ENCODE data around the gene THY1. TPM values are rescaled to one million over a fixed set of nuclear protein-coding genes. Genes with fewer than 3 reads are reported as not detected.

The THY1 gene
- total and polyA plus RNA-seq, 4 donors: 10.2 to 80.9 (median 15.9) TPM

DNA sequence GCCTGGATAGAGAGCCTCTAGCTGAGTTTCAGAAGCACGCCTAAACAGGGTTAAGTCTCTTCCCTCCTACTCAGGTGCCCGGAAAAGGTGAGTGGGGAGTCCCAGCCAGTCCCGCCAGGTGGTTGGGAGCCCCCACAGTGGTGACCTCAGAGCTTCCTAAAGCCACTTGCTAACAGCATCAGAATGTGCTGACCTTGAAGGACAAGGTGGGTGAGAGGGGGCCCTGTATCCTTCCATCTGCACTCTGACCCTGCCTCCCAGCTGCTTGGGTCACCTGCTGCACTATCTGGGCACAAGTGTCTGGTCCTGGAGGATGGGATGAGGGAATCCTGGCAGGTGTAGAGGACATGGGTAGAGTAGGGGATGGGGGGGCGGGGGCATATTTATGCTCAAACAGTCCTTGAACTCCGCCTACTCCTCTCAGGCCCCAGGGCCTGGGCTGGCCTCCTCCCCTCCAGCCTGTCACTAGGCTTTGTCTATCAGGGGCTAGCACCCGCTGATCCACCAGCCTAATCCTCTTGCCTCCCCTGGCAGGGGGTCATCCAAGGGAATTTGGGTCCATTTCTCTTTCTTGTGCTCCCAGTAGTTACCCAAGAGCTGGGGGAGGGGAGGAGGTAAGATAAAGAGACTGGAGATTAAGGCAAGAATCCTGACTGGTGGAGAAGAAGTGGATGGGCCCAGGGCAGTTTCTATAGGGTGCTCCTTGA is 44.9 kb downstream of the THY1 start:
- no peaks in the 10 kb centered on the region for H3K27me3 ChIP-seq (ENCODE audit: control insufficient read depth in 1 of 2, insufficient read depth in 2 of 2, low read length in 1 of 2)
- H3K27ac ChIP-seq (ENCODE audit: low read depth in 1 of 2, low read length in 2 of 2): no peak overlapping the region
- no peaks in the 10 kb centered on the region for H3K4me1 ChIP-seq (ENCODE audit: control insufficient read depth in 1 of 2, insufficient read depth in 2 of 2, low read length in 2 of 2)
- DNase-seq (no peak), ATAC-seq (ENCODE audit: low FRiP score) (no peak)
- H3K9me3 ChIP-seq (ENCODE audit: control insufficient read depth, low read length): no peaks in the 10 kb centered on the region
- H3K4me3 ChIP-seq (ENCODE audit: low read length in 2 of 2): no peak overlapping the region
- no peaks in the 10 kb centered on the region for H3K36me3 ChIP-seq (ENCODE audit: control insufficient read depth in 1 of 2, insufficient read depth in 2 of 2, low read length in 1 of 2)
- WGBS, 2 donors: 75 to 87% methylated on average over 6 of the region's 6 CpGs
- intact Hi-C loops (cut with DNase I): no loop called here

DNA sequence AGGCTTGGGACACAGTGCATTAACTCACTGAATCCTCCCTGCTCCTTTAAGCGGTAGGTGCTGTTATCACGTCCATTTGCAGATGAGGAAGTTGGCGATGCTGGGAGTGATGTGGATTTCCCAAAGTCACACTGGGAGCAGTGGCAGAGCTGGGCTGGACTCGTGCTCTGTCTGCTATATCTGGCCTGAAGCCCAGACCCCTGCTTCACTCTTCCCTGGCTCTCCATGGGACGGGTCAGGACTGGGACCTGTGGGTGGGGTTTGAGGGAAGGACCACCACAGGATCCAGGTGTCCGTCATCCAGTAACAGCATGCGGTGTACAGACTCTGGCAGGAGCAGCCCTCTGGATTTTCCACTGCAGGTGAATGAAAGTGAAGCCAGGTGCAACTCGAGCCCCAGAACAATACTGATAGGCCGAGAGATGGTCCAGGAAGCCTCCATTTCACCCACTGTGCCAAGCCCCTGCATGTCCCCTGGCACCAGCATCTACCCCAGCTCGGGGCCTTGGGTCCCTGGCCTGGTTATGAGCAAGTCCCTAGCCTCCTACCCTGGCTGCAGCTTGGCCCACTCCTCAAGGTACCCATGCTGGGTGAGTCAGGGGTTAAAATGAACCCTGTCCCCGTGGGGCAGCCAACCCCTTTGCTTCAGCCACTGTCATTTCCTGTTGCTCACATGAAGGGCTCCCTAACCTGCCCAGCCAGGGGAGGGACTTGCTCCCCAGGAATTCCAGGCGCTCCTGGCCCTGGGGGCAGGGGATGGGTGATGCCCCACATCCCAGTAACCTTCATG is 45.7 kb downstream of the THY1 start:
- H3K27me3 ChIP-seq (ENCODE audit: control insufficient read depth in 1 of 2, insufficient read depth in 2 of 2, low read length in 1 of 2): no peaks in the 10 kb centered on the region
- no peaks in the 10 kb centered on the region for H3K4me1 ChIP-seq (ENCODE audit: control insufficient read depth in 1 of 2, insufficient read depth in 2 of 2, low read length in 2 of 2)
- ATAC-seq (ENCODE audit: low FRiP score) (no peak), DNase-seq (no peak)
- H3K36me3 ChIP-seq (ENCODE audit: control insufficient read depth in 1 of 2, insufficient read depth in 2 of 2, low read length in 1 of 2): no peaks in the 10 kb centered on the region
- no peak overlapping the region for H3K27ac ChIP-seq (ENCODE audit: low read depth in 1 of 2, low read length in 2 of 2)
- intact Hi-C loops (cut with DNase I): no loop called here
- no peak overlapping the region for H3K4me3 ChIP-seq (ENCODE audit: low read length in 2 of 2)
- H3K9me3 ChIP-seq (ENCODE audit: control insufficient read depth, low read length): no peaks in the 10 kb centered on the region
- 67 to 70% methylated on average over 12 of the region's 12 CpGs for WGBS, 2 donors

DNA sequence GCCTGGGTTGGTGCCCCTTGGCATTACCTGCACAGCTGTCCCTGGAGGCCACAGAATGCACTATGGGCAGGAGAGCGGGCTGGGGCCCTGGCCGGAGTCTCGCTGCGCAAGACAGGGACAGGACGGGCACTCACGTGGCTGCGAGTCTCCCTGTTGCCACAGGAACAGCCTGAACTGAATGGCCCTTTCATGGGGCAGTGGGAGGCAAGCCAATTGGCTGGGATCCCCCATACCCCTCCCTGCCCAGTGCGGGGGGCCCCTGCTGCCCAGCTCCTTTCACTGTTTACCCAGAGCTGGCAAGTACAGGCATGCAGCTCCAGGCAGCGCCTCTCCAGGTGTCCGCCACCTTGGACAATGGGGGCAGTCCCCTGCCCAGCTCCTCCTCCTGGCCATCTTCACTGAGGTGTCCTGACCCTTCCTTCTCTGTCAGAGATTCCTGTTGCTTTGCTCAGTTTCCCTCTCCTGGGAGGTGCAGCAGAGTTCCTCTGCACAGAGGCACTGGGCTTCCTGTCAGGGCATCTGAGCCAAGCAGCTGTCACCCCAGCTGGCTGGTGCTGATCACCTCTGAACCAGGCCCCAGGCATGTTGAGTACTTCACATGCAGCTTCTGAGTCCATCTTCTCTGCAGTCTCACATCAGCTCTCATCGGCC is 46.6 kb downstream of the THY1 start:
- ATAC-seq (ENCODE audit: low FRiP score): peak; percentile 3
- intact Hi-C loops (cut with DNase I): no loop called here

DNA sequence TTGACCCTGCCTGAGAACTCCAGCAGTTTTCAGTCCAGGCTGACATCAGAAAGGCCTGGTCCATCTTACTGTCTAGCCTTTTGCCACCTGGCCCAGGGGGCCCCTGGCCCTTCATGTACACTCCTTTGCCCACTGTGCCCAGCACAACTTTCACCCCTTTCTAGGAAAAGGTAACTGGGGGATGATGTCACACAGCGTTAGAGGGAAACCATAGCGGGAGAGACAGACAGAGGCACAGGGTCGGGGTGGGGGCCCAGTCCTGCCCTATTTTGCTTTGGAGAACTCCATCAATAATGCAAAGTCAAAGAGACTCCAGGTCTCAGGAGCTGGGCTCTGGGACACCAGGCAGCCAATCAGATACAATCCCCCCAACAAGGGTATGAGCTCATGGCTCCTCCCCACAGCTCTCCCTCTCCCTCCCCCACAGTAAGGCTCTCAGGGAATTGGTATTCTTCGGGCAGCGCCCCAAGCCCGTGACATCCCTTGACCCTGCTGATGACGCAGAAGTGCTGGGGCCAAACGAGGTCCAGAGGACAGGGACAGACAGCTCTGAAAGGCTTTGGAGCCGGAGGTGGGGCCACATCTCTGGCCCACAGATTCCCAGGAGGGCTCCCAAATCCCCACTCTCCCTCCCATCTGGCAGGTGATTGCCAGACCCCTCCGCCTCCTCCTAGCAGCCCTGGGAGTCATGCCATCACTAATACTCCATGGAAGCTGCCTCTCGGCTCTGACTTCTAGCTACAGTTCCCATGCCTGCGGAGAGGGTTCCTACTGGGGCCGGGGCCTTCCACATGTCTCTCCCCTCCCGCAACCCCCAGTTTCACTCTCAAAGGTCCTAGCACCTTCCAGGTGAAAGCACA is 47.4 kb downstream of the THY1 start:
- H3K4me1 ChIP-seq (ENCODE audit: control insufficient read depth in 1 of 2, insufficient read depth in 2 of 2, low read length in 2 of 2): peaks cover 0 to under 1% of the 10 kb centered on the region in 2 donors
- no peaks in the 10 kb centered on the region for H3K9me3 ChIP-seq (ENCODE audit: control insufficient read depth, low read length)
- no peak overlapping the region for H3K4me3 ChIP-seq (ENCODE audit: low read length in 2 of 2)
- H3K36me3 ChIP-seq (ENCODE audit: control insufficient read depth in 1 of 2, insufficient read depth in 2 of 2, low read length in 1 of 2): no peaks in the 10 kb centered on the region
- intact Hi-C loops (cut with DNase I): no loop called here
- no peaks in the 10 kb centered on the region for H3K27me3 ChIP-seq (ENCODE audit: control insufficient read depth in 1 of 2, insufficient read depth in 2 of 2, low read length in 1 of 2)
- 23 to 25% methylated on average over 14 of the region's 14 CpGs for WGBS, 2 donors
- ATAC-seq (ENCODE audit: low FRiP score) (peak; percentile 59), DNase-seq (peak; percentile 75 to 92)
- peak overlapping the region in 1 of 2 donors; percentile 4 for H3K27ac ChIP-seq (ENCODE audit: low read depth in 1 of 2, low read length in 2 of 2)

More for the DNA sequence above, 46.6 kb downstream of the THY1 start:
- DNase-seq: no peak
- H3K9me3 ChIP-seq (ENCODE audit: control insufficient read depth, low read length): no peaks in the 10 kb centered on the region
- H3K27ac ChIP-seq (ENCODE audit: low read depth in 1 of 2, low read length in 2 of 2): peak overlapping the region in 1 of 2 donors; percentile 4
- 38 to 45% methylated on average over 11 of the region's 11 CpGs for WGBS, 2 donors
- no peaks in the 10 kb centered on the region for H3K36me3 ChIP-seq (ENCODE audit: control insufficient read depth in 1 of 2, insufficient read depth in 2 of 2, low read length in 1 of 2)
- no peak overlapping the region for H3K4me3 ChIP-seq (ENCODE audit: low read length in 2 of 2)
- H3K27me3 ChIP-seq (ENCODE audit: control insufficient read depth in 1 of 2, insufficient read depth in 2 of 2, low read length in 1 of 2): no peaks in the 10 kb centered on the region
- no peaks in the 10 kb centered on the region for H3K4me1 ChIP-seq (ENCODE audit: control insufficient read depth in 1 of 2, insufficient read depth in 2 of 2, low read length in 2 of 2)

DNA sequence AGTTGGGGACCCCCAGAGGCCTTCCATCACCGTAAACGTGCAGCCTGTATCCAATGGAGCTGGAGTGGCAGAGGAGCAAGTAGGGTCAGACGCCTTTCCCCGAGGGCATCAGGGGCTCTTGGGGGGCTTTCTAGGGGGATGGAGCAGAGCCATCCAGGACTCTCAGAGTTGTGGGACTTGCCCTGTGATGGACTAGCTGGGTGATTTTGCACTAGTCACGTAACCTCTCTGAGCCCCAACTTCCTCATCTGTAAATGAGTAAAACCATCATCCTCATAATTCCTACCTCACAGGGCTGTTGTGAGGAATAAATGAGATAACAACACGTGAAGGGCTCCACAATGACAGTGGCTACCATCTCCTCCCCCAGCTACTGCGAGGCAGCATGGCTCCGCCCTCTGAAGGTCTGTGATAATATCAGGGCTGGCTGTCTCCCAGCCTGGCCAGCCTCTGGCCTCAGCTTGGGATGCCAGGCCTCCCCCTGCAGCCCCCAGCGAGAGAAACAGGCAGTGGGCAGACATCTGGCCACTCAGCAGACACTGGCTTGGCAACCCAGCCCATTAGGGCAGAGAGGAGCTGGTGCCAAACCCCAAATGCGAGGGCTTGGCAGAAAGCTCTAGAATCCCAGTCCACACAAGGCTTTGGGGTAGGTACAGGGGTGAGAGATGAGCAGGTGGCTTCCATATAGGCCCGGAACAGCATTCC is 48.2 kb downstream of the THY1 start:
- DNase-seq: peak in 1 of 2 donors; percentile 74
- no peaks in the 10 kb centered on the region for H3K9me3 ChIP-seq (ENCODE audit: control insufficient read depth, low read length)
- ATAC-seq (ENCODE audit: low FRiP score): peak; percentile 1
- H3K27ac ChIP-seq (ENCODE audit: low read depth in 1 of 2, low read length in 2 of 2): no peak overlapping the region
- intact Hi-C loops (cut with DNase I): loop anchor here in 1 of 2 donors (1.0 kb wide), 1 partner anchor 18 kb away; no protein-coding TSS in a partner anchor
- no peaks in the 10 kb centered on the region for H3K36me3 ChIP-seq (ENCODE audit: control insufficient read depth in 1 of 2, insufficient read depth in 2 of 2, low read length in 1 of 2)
- WGBS, 2 donors: 38 to 42% methylated on average over 11 of the region's 11 CpGs
- H3K4me3 ChIP-seq (ENCODE audit: low read length in 2 of 2): no peak overlapping the region
- peaks cover 0 to 2% of the 10 kb centered on the region in 2 donors for H3K4me1 ChIP-seq (ENCODE audit: control insufficient read depth in 1 of 2, insufficient read depth in 2 of 2, low read length in 2 of 2)
- H3K27me3 ChIP-seq (ENCODE audit: control insufficient read depth in 1 of 2, insufficient read depth in 2 of 2, low read length in 1 of 2): no peaks in the 10 kb centered on the region

DNA sequence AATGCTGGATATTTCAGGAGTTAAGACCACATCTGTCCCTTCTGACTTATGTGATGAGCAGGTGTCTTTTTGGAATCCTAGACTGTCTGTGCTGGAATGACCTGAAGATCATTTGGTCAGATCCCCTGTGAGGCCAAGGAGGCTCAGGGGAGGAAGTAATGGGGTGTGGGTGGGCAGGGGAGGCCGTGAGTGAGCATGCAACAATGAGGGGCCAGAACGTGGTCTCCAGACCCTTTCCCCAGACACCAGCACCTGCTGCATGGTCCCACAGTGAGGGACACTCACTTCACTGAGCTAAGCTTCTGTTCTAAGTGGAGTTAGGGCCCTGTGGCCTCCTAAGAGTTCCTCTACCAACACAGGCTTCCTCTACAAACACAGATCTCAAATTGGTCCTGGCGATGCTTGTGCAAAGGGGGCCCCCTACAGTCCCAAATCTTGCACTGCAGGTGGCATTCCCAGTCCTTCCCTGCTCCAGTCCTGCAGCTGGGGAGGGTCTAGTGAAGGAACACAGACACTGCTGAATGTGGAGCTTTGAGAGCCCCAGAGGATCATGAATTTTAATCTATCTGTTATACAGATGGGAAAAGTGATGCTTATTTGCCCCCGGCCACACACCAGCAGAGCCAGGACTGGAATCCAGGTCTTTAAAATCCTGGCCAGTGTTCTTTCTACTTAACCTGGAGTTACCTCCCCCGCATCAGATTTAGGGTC is 48.9 kb downstream of the THY1 start:
- Histone ChIP-seq H3K36me3 (ENCODE audit: control insufficient read depth in 1 of 2, insufficient read depth in 2 of 2, low read length in 1 of 2) (no peaks in the 10 kb centered on the region), H3K4me1 (ENCODE audit: control insufficient read depth in 1 of 2, insufficient read depth in 2 of 2, low read length in 2 of 2) (peaks cover 0 to 2% of the 10 kb centered on the region in 2 donors), H3K9me3 (ENCODE audit: control insufficient read depth, low read length) (no peaks in the 10 kb centered on the region), H3K27ac (ENCODE audit: low read depth in 1 of 2, low read length in 2 of 2) (no peak overlapping the region), H3K27me3 (ENCODE audit: control insufficient read depth in 1 of 2, insufficient read depth in 2 of 2, low read length in 1 of 2) (no peaks in the 10 kb centered on the region), H3K4me3 (ENCODE audit: low read length in 2 of 2) (no peak overlapping the region)
- DNase-seq (peak; percentile 82 to 91), ATAC-seq (ENCODE audit: low FRiP score) (peak; percentile 73)
- intact Hi-C loops (cut with DNase I): loop anchor here (1.0 to 2.0 kb wide), 2 partner anchors 15 to 18 kb away; no protein-coding TSS in a partner anchor
- WGBS, 2 donors: 61 to 63% methylated on average over 5 of the region's 5 CpGs

DNA sequence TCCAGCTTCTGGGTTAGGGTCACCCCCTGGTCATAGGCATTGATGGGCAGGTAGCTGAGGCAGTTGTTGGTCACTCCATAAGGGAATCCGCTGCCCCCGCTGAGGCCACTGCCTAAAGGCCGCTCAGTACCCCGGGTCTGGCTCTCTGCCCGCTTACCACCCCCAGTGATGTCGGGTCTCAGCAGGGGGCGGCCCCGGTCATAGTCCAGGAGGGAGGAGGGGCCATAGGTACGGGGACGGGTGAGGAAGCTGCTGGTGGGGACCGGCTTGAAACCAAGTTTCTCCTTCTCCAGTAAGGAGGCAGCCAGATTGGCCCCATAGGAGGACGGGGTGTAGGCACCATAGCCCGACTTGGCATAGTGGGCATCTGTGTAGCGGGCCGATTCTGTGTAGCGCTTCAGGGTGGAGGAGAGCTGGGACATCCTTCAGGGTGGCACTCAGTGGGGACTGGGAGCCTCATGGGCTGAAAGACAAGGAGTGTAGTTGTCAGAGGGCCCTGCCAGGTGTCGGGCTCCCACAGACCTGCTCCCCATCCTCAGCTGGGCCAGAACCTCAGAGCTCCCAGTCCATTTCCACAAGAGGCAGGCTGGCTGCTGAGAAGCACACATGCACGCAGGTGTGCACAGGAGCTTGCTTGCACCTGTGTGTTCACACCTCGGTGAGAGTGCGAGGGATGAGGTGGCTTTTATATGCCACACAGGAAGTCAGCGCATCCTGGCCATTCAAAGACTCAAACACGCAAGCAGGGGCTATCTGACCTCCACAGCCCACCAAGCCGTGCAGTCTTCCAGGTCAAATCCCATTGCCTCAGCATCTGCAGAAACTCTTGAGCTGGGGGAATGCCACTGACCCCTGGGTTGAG is 49.7 kb downstream of the THY1 start:
- ATAC-seq (ENCODE audit: low FRiP score) (no peak), DNase-seq (peak in 1 of 2 donors; percentile 69)
- Histone ChIP-seq H3K4me3 (ENCODE audit: low read length in 2 of 2) (no peak overlapping the region), H3K36me3 (ENCODE audit: control insufficient read depth in 1 of 2, insufficient read depth in 2 of 2, low read length in 1 of 2) (no peaks in the 10 kb centered on the region), H3K27ac (ENCODE audit: low read depth in 1 of 2, low read length in 2 of 2) (no peak overlapping the region), H3K9me3 (ENCODE audit: control insufficient read depth, low read length) (no peaks in the 10 kb centered on the region), H3K4me1 (ENCODE audit: control insufficient read depth in 1 of 2, insufficient read depth in 2 of 2, low read length in 2 of 2) (peaks cover 0 to 2% of the 10 kb centered on the region in 2 donors), H3K27me3 (ENCODE audit: control insufficient read depth in 1 of 2, insufficient read depth in 2 of 2, low read length in 1 of 2) (no peaks in the 10 kb centered on the region)
- WGBS, 2 donors: 84 to 89% methylated on average over 23 of the region's 23 CpGs
- intact Hi-C loops (cut with DNase I): loop anchor here in 1 of 2 donors (2.0 kb wide), 1 partner anchor 14 kb away; no protein-coding TSS in a partner anchor

All from aorta (tissue), 5 donors.